GM19099 (cell line): Measurements from ENCODE around the gene MRPS21.

ENCODE experiments used
- POLR2A ChIP-seq: IDR thresholded peaks from 3 replicates; pipeline ENCODE4 v1.6.1; 2011; ENCODE audit warnings: low read depth; ENCODE audit not compliant: insufficient read length; ENCODE audit errors: extremely low read depth

MRPS21 gene

GRCh38 chr1:150268705-150269403, 24.8 kb upstream of the MRPS21 start, which contains the start of gene APH1A:
TSS of gene APH1A (minus strand) at chr1:150269016. CDS start at chr1:150268810, 206 bp downstream.
- peak; percentile 57 for TF ChIP-seq POLR2A

DNA sequence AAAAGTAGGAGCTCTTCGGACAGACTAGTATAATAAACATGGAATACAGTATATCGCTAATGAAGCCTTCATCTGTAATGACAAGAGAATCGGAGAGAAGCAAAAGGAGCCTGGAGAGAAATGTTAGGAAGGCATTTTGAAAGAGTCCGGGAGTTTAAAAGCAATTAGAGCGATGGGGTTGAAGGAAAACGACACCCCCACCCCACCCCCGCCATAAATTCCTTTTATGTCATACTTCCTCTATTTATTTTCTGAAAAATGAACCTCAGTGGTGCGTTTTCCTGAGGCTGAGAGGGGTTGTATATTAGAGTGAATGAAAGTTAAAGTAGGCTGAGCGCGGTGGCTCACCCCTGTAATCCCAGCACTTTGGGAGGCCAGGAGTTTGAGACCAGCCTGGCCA, 24.2 kb upstream of the MRPS21 start:
- TF ChIP-seq POLR2A: no peak

DNA sequence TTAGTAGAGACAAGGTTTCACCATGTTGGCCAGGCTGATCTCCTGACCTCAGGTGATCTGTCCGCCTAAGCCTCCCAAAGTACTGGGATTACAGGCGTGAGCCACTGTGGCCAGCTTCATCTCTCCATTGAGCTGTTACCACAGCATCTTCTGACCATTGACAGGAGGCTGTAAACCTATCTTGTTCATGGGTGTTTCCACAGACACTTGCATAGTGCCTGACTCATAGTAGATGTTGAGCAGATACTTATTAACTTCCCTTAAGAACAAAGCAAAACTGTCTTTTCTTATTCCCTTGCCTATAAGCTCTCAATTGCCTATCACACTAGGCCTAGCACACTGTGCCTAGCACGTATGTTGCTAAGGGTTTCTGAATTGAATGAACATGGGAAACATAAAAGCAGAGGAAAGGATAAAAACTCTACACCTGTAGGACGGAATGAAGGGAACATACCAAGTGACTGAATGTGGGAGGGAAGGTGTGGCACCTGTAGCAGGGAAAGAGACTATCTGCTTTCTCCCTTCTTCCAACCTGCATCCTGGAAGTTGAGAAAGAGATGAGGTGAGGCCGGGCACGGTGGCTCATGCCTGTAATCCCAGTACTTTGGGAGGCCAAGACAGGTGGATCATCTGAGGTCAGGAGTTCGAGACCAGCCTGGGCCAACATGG, 22.2 kb upstream of the MRPS21 start:
- no peak for TF ChIP-seq POLR2A

- no peak for TF ChIP-seq POLR2A
Observed at GRCh38 chr1:150273311-150273710, 20.4 kb upstream of the MRPS21 start.

DNA sequence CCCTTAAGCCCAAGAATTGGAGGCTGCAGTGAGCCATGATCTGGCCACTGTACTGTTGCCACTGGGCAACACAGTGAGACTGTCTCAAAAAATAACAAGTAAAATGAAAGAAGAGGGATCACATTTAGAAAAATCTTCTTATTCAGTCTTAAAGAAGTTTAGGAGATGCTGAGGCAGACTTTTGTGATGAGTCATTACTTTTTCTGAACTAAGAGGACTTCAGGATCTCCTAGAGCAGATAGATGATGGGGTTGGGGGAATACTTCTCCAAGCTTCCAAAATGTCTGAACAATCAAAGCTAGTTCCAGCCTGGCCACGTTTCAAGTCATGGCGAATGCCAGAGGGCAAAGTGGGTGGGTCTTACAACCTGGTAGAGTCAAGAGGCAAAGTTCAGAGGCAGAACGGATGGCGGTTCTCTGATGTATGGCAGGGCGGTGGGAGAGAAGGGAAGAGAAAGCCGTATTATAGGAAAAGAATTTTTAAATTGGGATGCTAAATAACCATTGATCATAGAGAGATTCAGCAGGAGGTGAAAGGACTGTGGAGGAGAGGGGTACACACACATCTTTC, 13.4 kb upstream of the MRPS21 start:
- TF ChIP-seq POLR2A: no peak

DNA sequence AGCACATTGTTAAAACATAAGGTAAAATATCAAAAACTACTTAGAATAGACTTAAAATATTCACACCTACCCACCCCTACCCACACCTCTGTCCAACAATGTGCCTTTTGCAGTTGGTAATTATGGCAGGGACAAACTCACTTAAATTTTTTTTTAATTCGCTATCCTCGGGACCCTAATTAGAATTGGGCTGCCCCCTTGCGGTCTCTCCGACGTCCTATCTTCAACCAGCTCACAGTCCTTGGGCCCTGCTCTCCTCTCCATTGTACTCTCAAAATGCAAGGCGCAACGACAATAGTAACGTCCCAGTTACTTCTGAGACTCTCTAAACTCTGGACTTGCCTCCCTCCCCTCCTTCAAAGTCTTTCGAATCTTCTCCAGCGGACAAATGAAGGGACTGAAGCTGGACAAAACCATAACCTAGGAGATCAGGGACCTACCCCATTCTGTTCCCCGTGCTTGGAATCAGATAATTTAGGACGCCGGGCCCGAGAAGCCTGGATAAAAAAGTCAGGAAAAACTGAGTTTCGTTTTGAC, 12.4 kb upstream of the MRPS21 start:
- no peak for TF ChIP-seq POLR2A

DNA sequence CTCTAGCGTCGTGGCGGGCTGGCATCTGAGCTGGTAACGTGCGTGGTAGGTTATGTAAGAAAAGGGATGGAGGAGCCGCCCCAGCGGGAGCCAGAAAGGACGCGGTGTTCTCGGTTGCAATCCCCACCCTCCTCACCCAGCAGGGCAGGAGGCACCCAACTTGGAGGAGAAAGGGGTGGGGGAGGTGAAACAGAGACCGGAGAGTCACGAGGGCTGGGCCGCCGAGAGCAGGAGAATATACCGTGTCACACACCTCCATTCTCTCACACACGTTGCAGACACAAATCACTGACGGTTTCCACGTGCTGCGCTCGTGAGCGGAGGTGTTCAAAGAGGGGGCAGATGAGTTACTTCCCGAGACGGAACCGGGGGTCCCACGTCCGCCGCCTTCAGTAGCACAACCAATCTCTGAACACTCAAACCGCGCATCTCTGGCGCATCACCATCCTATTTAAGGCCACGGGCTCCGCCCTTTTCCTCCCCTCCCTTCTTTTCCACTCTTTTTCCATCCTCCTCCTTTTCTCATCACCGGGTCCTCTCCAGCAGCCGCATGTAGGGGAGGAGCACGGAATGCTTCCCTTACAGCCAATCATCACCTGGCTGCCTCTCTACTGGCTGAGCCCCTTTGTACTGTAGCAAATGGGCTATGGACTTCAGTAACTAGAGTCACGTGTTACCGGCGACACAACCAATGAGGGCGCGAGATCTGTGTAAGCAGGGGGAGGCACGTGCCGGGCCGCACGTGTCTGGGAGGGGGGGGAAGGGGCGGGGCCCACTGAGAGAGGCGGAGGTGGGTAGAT, 11.7 kb upstream of the MRPS21 start, which contains the start of gene CIART:
Gene CIART, plus strand, starts transcription at position 797 of the 800 bp plus-strand sequence. CDS start 714 bp downstream, outside the sequence.
- TF ChIP-seq POLR2A: no peak

DNA sequence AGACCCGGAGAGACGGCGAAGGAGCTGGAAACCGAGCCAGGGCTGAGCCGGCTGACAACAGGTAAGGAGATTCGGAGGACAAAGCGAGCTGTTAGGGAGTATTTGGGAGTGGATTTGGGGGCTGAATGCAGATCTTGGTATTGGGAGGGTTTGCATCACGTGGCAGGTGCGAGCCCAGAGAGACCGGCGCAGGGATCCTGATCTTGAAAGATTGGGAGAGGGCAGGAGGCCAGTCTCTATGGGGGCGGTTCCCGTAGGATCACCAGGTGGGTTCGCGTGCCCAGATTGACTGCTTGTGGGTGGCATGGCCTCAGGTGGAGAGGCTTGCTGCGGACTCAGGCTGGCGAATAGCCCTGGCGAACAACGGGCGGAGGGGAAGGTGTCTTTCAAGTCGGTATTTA, 11.1 kb upstream of the MRPS21 start:
- no peak for TF ChIP-seq POLR2A

DNA sequence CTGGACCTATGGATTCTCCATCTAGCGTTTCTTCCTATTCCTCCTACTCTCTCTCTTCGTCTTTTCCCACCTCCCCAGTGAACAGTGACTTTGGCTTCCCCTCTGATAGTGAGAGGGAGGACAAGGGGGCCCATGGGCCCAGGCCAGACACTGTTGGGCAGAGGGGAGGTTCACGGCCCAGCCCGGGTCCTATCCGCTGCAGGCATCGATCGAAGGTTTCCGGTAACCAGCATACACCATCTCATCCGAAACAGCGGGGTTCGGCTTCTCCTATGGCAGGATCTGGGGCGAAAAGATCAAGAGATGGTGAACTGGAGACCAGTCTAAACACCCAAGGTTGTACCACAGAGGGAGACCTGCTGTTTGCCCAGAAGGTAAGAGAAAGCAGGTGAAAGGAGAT, 10.4 kb upstream of the MRPS21 start:
- TF ChIP-seq POLR2A: no peak

DNA sequence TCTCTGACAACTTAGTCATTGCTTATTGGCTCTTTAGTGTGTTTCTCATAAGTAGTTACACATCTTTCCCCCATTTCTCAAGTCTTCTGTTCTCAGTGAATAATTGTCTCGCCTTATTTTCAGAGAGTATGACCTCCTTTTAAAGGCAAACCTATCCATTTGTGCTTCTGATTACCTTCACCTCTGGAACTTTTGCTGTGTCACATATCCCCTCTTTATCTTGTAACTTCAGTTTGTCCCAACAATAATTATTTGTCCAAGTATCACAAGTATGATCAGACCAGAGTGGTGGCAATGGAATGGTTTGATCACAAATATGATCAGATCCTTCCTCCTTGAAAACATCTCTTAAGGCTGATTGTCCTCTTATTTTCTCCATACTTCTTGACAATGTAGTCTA, 5.3 kb upstream of the MRPS21 start:
- TF ChIP-seq POLR2A: no peak

DNA sequence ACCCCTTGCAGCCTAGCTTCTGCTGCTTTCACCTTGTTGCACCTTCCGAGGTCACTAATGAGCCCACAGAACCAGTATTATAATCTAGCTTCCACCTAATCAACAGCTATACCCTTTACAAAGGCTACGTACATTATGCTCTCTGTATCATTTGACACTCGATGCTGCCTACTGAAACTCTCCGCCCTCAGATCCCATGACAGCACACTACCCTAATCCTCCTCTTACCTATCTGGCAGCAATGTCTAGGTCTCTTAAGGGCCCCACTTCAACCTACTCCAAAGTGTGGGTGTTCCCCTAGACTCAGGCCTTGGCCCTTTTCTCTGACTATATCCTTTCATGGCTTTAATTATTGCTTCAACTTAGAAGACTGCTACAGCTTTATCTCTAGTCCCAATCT, 4.8 kb upstream of the MRPS21 start:
- no peak for TF ChIP-seq POLR2A

DNA sequence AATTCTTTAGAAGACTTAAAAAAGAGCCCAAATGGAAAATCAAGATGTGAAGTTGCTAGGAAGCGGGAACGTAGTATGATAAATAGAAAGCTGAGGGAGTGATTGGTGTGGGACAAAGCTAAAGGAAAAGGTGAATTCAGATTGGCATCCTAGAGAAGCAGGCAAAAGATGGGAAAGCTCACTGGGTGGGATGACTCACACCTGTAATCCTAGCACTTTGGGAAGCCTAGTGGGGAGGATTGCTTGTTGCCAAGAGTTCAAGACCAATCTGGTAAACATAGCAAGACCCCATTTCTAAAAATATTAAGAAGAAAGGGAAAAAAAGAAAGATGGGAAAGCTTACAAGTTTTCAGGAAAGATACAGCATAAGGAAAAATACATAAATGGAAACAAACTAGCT, 1.8 kb downstream of the MRPS21 start:
- TF ChIP-seq POLR2A: no peak

DNA sequence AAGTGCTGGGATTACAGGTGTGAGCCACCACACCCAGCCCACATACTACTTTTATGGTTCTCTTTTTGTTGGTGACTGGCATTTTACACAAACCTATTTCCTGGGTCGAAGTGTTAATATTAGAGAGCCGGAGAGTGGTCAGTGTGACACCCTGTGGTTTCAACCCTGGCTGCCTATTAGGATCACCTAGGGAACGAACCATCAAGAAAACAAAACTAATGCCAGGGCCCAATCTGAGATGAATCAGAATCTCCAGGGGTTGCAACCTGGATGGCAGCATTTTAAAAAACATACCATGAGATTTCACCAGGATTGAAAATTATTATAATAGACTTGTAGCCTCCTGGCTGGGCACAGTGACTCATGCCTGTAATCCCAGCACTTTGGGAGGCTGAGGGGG, 6.1 kb downstream of the MRPS21 start:
- no peak for TF ChIP-seq POLR2A

GRCh38 chr1:150302338-150302737, 8.7 kb downstream of the MRPS21 start:
- no peak for TF ChIP-seq POLR2A

DNA sequence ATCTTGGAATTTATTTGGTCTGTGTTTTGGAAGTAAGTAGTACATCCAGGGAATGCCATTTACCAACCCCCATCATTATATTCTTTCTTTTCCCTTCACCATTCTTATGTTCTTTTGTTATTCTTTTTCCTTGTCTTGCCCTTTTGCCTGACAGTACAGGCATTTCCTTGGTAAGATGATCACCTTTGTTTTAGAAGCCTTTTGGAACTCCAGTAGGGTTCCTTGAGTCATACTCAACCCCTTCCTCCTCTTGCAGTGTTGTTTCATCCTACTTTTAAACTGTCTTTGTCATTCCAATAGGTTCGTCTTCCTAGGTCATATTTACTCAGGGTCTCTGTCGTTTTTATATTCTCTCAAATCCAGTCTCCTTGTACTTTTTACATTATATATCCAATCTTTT, 9.2 kb downstream of the MRPS21 start:
- no peak for TF ChIP-seq POLR2A

- TF ChIP-seq POLR2A: no peak
Observed at GRCh38 chr1:150309758-150310508, 16.3 kb downstream of the MRPS21 start.
